Gastroesophageal sphincter (tissue), 4 donors: ENCODE results near the gene GALNT10. TPM values are rescaled to one million over a fixed set of nuclear protein-coding genes. Genes with fewer than 3 reads are reported as not detected.
A peak's percentile ranks its signal among the peaks of the same experiment; 100 is the strongest.
"Not testable (repeated sequence)": the region's sequence is repeated elsewhere in the genome, so short reads cannot be mapped to it uniquely, and the experiment has no call there.

ENCODE experiments used
- ATAC-seq: fragments of 150-250 bp; one replicate; pipeline ENCODE4 v1.9.1; 2016; ENCODE audit warnings: mild to moderate bottlenecking, moderate library complexity
- H3K27ac ChIP-seq, 4 donors: fragments of 200-600 bp; sonication (generic) in 3 of 4; 1 replicate in 3 of 4; 2 replicates in 1 of 4; pipeline ENCODE4 v1.5.1; 2016 to 2019
- H3K27me3 ChIP-seq: fragments of 200-600 bp; sonication (generic); one replicate; pipeline ENCODE4 v1.5.1; 2019
- H3K36me3 ChIP-seq, 2 donors: fragments of 200-600 bp; sonication (generic); one replicate each; pipeline ENCODE4 v1.5.1; 2019; ENCODE audit warnings: control low read depth in 1 of 2
- H3K4me1 ChIP-seq, 3 donors: fragments of 200-600 bp; sonication (generic); 1 replicate in 2 of 3; 2 replicates in 1 of 3; pipeline ENCODE4 v1.5.1; 2016 to 2019; ENCODE audit warnings: control low read depth in 2 of 3
- H3K4me3 ChIP-seq, 2 donors: fragments of 200-600 bp; sonication (generic); one replicate each; pipeline ENCODE4 v1.5.1; 2019; ENCODE audit warnings: mild to moderate bottlenecking in 1 of 2, moderate library complexity in 1 of 2
- H3K9me3 ChIP-seq, 3 donors: fragments of 200-600 bp; sonication (generic); one replicate each; pipeline ENCODE4 v1.5.1; 2017 to 2019; ENCODE audit warnings: control low read depth in 2 of 3
- CTCF ChIP-seq, 4 experiments: fragments of 200-600 bp in 2 of 4; fragments of 450-650 bp in 2 of 4; sonication (generic) in 1 of 4; IDR thresholded peaks; one replicate each; pipeline ENCODE4 v1.5.1; 2017 to 2019; ENCODE audit warnings: antibody characterized with exemption in 4 of 4, mild to moderate bottlenecking in 2 of 4, moderate library complexity in 2 of 4
- EP300 ChIP-seq: sonication (generic); formaldehyde crosslinking; IDR thresholded peaks from one replicate; pipeline ENCODE4 v1.6.1; 2017; ENCODE audit warnings: antibody characterized with exemption, mild to moderate bottlenecking
- POLR2A ChIP-seq, 2 donors: fragments of 450-650 bp; IDR thresholded peaks; one replicate each; pipeline ENCODE4 v1.6.1; 2017; ENCODE audit warnings: antibody characterized with exemption in 2 of 2, mild to moderate bottlenecking in 2 of 2, moderate library complexity in 1 of 2
- POLR2AphosphoS5 ChIP-seq: sonication (generic); formaldehyde crosslinking; IDR thresholded peaks from one replicate; pipeline ENCODE4 v1.6.1; 2017; ENCODE audit warnings: antibody characterized with exemption
- WGBS, 2 donors: methylation state at CpG; one replicate each; pipeline ENCODE4 v1.1.5; 2018; ENCODE audit warnings: low coverage in 1 of 2; 5-methylcytosine and 5-hydroxymethylcytosine counted together
- total RNA-seq, 4 donors: library from RNA; depleted of rRNA; stranded (reverse); fragments of >200 nt; gene quantifications; one replicate each; pipeline ENCODE4 v1.1.0, GENCODE V29; 2016

Gene GALNT10
- total RNA-seq, 4 donors from 2014 or later: 19.1 to 49.1 (median 34.0) TPM

GRCh38 chr5:154146409-154146808 is 44.1 kb upstream of the GALNT10 start:
- ATAC-seq: no peak
- TF ChIP-seq POLR2AphosphoS5: no peak
- TF ChIP-seq POLR2A (IDR thresholded peaks at IDR 0.05): no peak
- no peak for TF ChIP-seq EP300
- TF ChIP-seq CTCF (IDR thresholded peaks at IDR 0.05): no peak
- Histone ChIP-seq H3K9me3 (no peaks in the 10 kb centered on the region), H3K36me3 (no peaks in the 10 kb centered on the region), H3K4me3 (no peak overlapping the region), H3K4me1 (peaks cover 0 to 6% (median 0%) of the 10 kb centered on the region in 3 donors), H3K27me3 (no peaks in the 10 kb centered on the region), H3K27ac (no peak overlapping the region)

- TF ChIP-seq CTCF (IDR thresholded peaks at IDR 0.05) (no peak), POLR2AphosphoS5 (no peak), POLR2A (IDR thresholded peaks at IDR 0.05) (no peak), EP300 (no peak)
- Histone ChIP-seq H3K27me3 (no peaks in the 10 kb centered on the region), H3K27ac (no peak overlapping the region), H3K9me3 (no peaks in the 10 kb centered on the region), H3K4me1 (no peaks in the 10 kb centered on the region), H3K36me3 (no peaks in the 10 kb centered on the region), H3K4me3 (no peak overlapping the region)
- 94 to 100% methylated on average over 1 to 2 of the region's 2 CpGs for WGBS, 2 donors
- ATAC-seq: no peak
Measured at GRCh38 chr5:154147666-154148065, 42.9 kb upstream of the GALNT10 start.

- not testable (repeated sequence) for H3K4me1 ChIP-seq, H3K27ac ChIP-seq, H3K9me3 ChIP-seq, H3K4me3 ChIP-seq, H3K36me3 ChIP-seq, H3K27me3 ChIP-seq, ATAC-seq
- 90% methylated on average over 2 of the region's 2 CpGs; no CpG with 5 or more reads in 1 of the 2 donors for WGBS, 2 donors
Measured at GRCh38 chr5:154150471-154150870, 40.1 kb upstream of the GALNT10 start.

- Histone ChIP-seq H3K4me3 (no peak overlapping the region), H3K27ac (no peak overlapping the region), H3K4me1 (peaks cover 0 to 14% (median 0%) of the 10 kb centered on the region in 3 donors), H3K27me3 (no peaks in the 10 kb centered on the region), H3K36me3 (no peaks in the 10 kb centered on the region), H3K9me3 (no peaks in the 10 kb centered on the region)
- TF ChIP-seq EP300 (no peak), POLR2A (IDR thresholded peaks at IDR 0.05) (no peak), CTCF (IDR thresholded peaks at IDR 0.05) (peak in 1 of 4 experiments; percentile 34), POLR2AphosphoS5 (no peak)
- ATAC-seq: peak; percentile 28
- WGBS, 2 donors: 57 to 74% methylated on average over 3 to 6 of the region's 6 CpGs
Measured at GRCh38 chr5:154157483-154158378, 32.8 kb upstream of the GALNT10 start.

- TF ChIP-seq CTCF (IDR thresholded peaks at IDR 0.05) (no peak), EP300 (no peak), POLR2AphosphoS5 (no peak), POLR2A (IDR thresholded peaks at IDR 0.05) (no peak)
- peaks cover 0 to 17% (median 0%) of the 10 kb centered on the region in 3 donors for H3K4me1 ChIP-seq
- no peak overlapping the region for H3K27ac ChIP-seq
- H3K4me3 ChIP-seq: no peak overlapping the region
- H3K36me3 ChIP-seq: no peaks in the 10 kb centered on the region
- WGBS, 2 donors: 67 to 80% methylated on average over 1 of the region's 1 CpG
- no peaks in the 10 kb centered on the region for H3K27me3 ChIP-seq
- no peak for ATAC-seq
- no peaks in the 10 kb centered on the region for H3K9me3 ChIP-seq
Measured at GRCh38 chr5:154158379-154158737, 32.2 kb upstream of the GALNT10 start.
